Panc1 (cell line): ENCODE results near the gene NALCN.

Experiments
- CTCF ChIP-seq: fragments of 450-650 bp; IDR thresholded peaks from 2 replicates; pipeline ENCODE4 v1.5.1; 2017; ENCODE audit warnings: mild to moderate bottlenecking
- POLR2AphosphoS5 ChIP-seq: IDR thresholded peaks from 2 replicates; pipeline ENCODE4 v1.6.1; 2012; ENCODE audit warnings: mild to moderate bottlenecking, low read depth, low read length, moderate library complexity
- SIN3A ChIP-seq: IDR thresholded peaks from 2 replicates; pipeline ENCODE4 v1.6.1; 2012; ENCODE audit warnings: low read depth, mild to moderate bottlenecking, low read length, moderate library complexity, borderline replicate concordance; ENCODE audit not compliant: insufficient read depth
- TCF7L2 ChIP-seq: IDR thresholded peaks from 2 replicates; pipeline ENCODE4 v1.6.1; 2011; ENCODE audit warnings: mild to moderate bottlenecking, low read depth, low read length, inconsistent platforms

DNA sequence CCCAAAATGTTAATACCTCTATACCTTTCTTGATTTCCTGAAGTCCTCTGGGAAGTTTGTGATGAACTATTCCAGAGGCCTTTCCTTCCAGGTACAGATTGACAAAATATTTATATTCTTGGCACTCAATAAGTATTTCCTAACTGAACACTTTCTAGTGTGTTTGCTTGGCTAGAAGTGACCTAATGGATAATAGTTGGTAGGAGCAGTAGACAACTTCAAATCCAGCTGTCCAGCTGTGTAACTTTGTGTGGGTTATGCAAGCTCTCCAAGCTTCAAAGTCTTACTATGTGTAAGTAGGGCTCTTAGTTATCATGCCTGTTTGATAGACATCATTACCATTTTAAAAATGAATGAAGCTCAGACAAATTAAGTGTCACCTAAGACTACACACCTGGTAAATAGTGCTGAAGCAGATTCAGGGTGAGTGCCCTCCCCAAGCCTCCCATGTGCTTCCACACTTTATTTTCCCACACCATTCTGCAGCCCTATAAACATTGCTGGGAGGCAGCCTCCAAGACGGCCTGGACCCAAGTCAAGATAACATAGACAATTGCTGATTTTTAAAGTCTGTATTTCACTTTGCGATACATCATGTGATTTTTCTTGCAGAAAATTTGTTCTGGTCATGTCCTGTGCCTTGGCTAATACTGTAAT is 196.6 kb downstream of the NALCN start:
- no peak for TF ChIP-seq CTCF
- TF ChIP-seq TCF7L2, result no peak
- no peak for TF ChIP-seq POLR2AphosphoS5
- no peak for TF ChIP-seq SIN3A
